NCI-H82 (cell line): ENCODE results near the gene CARD16.
"Not testable (repeated sequence)": the region's sequence is repeated elsewhere in the genome, so short reads cannot be mapped to it uniquely, and the experiment has no call there.

Experiments used
- DNase-seq: peaks from one replicate; lab custom pipeline; 2025; lab: John Stamatoyannopoulos, UW

Gene CARD16

DNA sequence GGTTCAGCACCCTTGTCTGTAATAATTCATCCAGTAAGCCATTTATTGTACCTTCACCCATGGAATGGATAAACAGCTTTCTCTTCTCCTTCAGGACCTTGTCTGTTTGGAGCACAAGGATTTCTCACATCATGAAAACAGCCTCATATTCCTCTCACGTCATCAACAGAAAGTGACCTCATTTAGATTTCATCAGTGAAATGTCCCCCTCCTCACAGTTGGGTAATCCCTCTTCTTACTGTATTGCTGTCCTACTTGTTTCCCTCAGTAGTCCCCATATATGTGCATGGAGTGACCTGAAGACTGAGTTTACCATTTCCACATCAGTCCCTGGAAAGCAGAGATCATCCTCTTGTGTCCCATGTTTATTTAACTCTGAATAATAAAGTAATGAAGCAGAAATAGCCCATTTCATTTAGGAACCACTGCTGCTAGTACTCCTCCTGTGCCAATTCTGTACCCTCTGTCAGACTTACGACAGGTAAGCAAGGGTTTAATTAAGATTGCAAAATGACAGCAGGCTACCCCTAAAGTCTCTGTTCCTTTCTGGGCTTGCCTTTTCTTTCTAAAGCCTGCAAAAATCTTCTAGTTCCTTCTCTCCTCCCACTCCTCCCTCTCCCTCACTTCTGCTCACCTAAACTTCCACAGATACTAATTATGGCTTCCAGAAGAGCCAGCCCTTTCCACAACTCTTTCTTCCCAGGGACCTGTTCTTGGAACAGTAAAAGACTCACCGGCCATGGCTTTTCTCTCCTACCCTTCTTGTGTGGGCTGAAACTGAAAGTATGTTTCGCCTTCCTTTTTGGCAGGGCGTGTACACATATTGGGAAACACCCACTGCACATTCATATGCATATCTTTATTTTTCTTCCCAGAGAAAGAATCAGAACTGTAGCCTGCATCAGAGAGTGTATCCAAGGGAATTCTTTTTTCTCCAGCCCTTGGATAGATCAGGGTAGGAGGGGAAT is at the start of gene CARD16:
CARD16 (minus strand) TSS at position 779 of the 968 bp plus-strand sequence; CDS start at position 741, 38 bp downstream.
- DNase-seq, result not testable (repeated sequence)

DNA sequence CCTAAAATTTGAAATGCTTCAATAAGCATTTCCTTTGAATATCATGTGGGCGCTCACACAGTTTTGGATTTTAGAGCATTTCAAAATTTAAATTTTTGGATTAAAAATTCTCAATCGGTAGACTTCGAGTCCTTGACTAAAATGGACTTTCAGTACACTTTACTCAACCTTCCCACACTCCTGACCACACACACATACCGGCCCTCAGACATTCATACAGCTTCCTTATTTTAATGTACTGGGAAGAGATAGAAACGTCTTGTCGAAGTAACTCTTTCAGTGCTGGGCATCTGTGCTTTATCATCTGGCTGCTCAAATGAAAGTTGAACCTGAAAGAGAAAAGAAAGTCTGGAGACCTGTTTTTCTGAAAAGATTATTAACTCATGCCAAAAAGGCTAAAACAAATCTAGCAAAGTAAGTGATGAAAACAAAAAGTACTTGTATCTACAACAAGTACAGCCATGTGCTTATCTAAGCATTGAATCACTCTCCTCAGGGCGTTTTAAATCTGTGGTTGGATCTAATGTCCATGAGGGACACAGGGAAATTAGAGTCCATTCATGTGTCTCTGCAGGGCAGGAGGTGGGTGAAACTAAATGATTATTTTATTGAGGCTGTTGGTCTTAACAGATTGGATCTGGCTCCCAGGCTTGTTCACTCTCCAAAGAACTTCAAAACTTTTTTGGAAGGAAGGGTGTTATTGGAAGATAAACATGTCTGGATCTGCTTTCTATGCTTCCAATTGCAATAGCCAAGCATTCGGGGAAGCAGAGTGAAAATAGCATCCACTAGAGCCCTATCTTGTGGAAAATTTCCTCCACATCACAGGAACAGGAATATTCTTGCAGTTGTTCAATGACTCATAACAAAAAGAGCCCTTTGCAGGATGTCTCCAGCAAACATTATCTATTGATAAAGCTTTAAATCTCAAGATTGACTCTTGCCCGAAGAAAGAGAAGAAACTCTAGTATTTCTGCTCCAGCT is 47.4 kb upstream of the CARD16 start:
- DNase-seq, result no peak

DNA sequence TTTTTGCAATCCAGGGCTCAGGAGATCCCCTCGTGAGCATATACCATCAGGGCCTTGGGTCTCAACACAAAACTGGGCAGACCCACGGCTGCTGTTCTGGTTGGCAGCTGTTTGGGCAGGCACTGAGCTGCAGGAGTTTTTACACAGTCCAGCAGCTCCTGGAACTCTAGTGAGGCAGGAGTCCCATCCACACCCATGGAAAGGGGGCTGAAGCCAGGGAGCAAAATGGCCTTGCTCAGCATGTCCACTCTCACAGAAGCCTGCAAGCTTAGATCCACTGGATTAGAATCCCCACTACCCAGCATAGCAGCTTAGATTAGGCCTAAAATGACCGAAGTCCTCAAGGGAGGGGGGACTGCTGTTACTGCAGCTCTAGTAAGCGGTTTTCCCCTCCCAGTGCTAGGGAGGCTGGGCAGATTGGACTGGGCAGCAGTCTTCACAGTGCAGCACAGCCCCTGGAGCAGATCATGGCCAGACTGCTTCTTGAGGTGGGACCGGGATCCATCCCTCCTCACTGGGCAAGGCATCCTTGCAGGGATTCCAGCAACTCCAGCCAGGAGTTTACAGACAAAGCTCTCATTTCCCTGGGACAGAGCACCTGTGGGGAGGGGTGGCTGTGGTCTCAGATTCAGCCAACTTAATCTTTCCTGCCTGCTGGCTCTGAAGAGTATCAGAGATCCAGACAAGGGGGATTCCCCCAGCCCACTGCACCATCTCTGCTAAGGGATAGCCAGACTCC is 36.4 kb upstream of the CARD16 start:
- no peak for DNase-seq

GRCh38 chr11:105080171-105080906 is 35.2 kb upstream of the CARD16 start:
- DNase-seq, result not testable (repeated sequence)

- DNase-seq, result no peak
Measured at GRCh38 chr11:105078283-105078682, 33.1 kb upstream of the CARD16 start.

DNA sequence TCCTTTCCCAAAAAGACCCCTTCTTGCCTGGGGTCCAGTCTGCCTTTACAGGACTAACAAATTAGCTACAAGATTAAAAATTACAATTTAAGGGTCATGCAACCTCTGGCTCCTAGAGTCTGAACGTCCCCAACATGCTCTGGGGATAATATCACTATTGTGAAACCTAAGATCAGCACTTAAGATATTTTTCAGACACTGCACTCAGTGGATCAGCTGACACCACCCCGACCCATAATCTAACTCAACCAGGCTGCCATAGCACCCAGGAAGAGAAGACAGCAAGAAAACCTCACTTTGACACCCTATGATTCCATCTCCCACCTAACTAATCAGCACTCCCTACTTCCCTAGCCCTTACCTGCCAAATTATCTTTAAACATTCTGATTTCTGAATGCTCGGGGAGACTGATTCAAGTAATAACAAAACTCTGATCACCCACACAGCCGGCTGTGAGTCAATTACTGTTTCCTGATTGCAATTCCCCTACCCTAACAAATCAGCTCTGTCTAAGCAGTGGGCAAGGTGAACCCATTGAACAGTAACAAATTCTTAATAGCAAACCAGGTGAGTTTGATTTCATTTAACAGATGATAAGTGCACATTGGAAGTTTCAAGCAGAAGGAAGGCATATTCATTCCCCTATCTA is 32.1 kb upstream of the CARD16 start:
- DNase-seq, result not testable (repeated sequence)

DNA sequence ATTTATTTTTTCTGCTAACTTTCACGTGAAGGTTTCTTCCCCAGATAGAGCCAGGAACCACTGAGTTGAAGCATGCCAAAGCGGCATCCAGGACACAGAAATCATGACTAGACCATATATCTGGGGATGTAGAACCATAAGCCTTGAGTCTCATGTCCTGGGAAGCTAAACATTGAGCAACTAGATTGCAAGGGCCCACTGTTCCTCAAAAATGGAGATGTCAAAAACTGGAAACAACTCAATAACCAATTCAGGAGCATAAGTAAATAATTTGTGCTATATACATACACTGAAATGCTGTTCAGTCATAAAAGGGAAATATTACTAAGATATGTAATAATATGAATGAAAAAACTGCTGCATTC is 29.0 kb upstream of the CARD16 start:
- no peak for DNase-seq

DNA sequence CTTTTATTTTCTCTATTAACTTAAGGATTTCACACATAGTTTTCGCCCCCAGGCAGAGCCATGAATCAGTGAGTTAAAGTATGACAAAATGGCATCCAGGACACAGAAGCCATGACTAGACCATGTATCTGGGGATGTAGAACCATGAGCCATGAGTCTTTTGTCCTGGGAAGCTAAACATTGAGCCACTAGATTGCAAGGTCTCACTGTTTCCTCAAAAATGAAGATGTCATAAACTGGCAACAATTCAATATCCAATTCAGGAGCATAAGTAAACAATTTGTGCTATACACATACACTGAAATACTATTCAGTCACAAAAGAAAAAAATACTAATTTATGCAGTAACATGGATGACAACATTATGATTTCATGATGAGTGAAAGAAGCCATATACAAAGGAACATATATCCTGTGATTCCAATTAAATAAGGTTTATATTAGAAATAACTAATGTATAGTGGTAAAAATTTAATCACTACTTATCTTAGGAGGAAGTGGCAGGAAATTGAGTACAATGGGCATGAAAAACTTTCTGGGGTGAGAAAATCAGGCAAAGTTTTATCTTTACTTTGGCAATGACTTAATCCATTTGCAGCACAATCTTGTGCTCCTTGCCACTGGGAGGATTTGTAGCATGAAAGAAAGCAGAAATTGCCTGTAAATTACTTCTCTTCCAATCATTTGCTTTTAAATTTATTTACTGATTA is 28.5 kb upstream of the CARD16 start:
- no peak for DNase-seq

- DNase-seq, result not testable (repeated sequence)
Measured at GRCh38 chr11:105072080-105072479, 26.9 kb upstream of the CARD16 start.

DNA sequence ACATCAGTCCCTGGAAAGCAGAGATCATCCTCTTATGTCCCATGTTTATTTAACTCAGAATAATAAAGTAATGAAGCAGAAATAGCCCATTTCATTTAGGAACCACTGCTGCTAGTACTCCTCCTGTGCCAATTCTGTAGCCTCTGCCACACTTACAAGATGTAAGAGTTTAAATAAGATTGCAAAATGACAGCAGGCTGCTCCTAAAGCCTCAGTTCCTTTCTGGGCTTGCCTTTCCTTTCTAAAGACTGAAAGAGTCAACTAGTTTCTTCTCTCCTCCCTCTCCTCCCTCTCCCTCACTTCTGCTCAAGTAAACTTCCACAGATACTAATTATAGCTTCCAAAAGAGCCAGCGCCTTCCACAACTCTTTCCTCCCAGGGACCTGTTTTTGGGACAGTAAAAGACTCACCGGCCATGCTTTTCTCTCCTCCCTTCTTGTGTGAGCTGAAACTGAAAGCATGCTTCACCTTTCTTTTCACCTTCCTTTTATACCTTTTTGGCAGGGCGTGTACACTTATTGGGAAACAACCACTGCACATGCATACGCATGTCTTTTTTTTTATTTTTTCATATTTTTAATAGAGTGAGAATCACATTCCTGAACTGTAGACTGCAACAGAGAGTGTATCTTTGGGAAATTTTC is 26.1 kb upstream of the CARD16 start:
- no peak for DNase-seq

GRCh38 chr11:105070306-105070705 is 25.2 kb upstream of the CARD16 start:
- DNase-seq, result no peak

GRCh38 chr11:105069749-105070148 is 24.6 kb upstream of the CARD16 start:
- DNase-seq, result not testable (repeated sequence)

GRCh38 chr11:105063245-105063941 is 18.3 kb upstream of the CARD16 start:
- DNase-seq, result not testable (repeated sequence)

- DNase-seq, result no peak
Measured at GRCh38 chr11:105057432-105057831, 12.3 kb upstream of the CARD16 start.

DNA sequence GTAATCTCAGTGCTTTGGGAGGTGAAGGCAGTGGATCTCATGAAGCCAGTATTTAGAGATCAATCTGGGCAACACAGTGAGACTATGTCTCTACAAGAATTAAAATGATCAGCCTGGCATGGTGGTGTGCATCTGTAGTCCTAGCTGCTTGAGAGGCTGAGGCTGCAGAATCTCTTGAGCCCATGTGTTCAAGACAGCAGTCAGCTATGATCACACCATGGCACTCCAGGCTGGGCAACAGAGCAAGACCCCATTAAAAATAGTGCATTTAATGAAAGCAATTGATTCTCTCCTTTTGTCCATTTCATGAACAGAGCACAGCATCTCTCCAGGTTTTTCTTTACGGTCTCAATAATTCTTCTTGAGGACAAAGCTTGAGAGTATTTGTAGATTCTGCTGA is 11.3 kb upstream of the CARD16 start:
- DNase-seq, result no peak

DNA sequence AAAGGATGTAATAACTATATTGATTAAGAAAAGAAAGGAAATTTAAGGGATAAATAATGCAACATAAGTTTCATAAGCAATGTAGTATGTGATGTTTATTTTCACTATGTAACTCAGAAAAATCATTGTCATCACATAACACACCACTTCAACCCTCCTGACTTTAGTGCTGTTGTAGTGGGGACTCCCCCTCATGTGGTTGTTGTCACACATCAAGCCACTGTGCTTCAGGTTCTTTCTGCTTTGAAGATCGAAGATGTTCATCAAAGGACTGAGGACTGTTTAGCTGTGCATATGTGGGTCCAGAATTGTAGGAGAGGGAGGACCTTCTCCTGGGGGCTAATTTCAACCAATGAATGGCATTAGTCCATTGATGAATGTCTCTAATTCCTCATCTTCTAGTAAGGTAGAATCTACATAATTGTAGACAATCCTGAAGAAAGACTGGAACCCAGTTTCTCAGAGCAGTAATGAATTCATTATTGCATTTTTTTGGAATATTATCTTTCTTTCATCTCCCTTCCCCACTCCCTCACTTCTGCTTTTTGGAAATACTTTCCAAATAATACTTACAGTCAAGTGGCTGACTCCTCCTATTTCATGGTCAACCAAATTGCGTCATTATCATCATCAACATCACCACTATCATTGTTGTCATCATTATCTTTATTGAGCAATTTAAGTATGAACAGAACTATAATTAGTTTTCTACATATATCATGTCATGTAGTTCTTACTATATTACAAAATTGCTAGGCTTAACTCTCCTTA is 9.8 kb upstream of the CARD16 start:
- DNase-seq, result no peak

- DNase-seq, result no peak
Measured at GRCh38 chr11:105052487-105052886, 7.4 kb upstream of the CARD16 start.

DNA sequence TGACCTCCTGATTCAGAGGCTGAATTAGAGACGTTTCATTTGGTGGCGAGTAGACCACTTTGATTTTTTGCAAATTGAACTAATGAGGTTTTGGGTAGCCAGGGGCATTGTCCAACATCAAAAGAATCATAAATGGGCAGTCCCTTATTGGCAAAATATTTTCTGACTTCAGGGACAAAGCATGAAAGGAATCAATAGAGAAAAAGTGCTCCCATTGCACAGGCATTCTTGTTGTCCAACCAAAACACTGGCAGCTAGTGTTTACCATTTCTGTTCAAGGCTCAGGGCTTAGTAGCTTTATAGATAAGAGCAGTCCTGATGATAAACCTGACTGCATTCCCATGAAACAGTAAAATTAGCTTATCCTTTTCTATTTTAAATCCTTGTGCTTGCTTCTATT is 6.4 kb upstream of the CARD16 start:
- no peak for DNase-seq
